K562 (cell line): ENCODE measurements around the gene HRH4. TPM values are rescaled to one million over a fixed set of nuclear protein-coding genes. Genes with fewer than 3 reads are reported as not detected.

ENCODE experiments used
- ATAC-seq: fragments of 200-7000 bp; cut with Tn5 transposase; 3 replicates; pipeline ENCODE4 v1.9.1; 2020; ENCODE audit warnings: moderate library complexity
- BruUV-seq: library from RNA; stranded (reverse); fragments of 400-500 nt; replicated peaks from 2 replicates; lab custom pipeline; 2021; lab: Mats Ljungman, UMichigan
- CTCF ChIA-PET: fragments of 300-600 bp; formaldehyde crosslinking; extraction: SDS; loops from one replicate; lab custom pipeline; 2021; ENCODE audit warnings: low intra/inter-chr PET ratio; lab: Yijun Ruan, JAX
- POLR2A ChIA-PET: fragments of 300-600, 350-650 bp; sonication (Branson Sonifier 250); formaldehyde crosslinking; extraction: SDS; loops from one replicate; lab custom pipeline; 2021; ENCODE audit warnings: antibody characterized with exemption, inconsistent platforms; lab: Yijun Ruan, JAX
- DNase-seq, 4 experiments: peaks; one replicate each; pipeline versions ENCODE4 v3.0.0 to v3.0.0-alpha.2; 2011 to 2018; ENCODE audit warnings: low spot score in 3 of 4, mixed read lengths in 3 of 4; ENCODE audit errors: extremely low read depth in 1 of 4
- FAIRE-seq: peaks from 2 replicates; lab custom pipeline; 2011; peaks lifted over from hg19 to GRCh38; lab: Jason Lieb, UNC
- H2AFZ ChIP-seq: 2 replicates; pipeline ENCODE4 v1.6.0; 2011; ENCODE audit warnings: low read depth, low read length, control low read depth, inconsistent platforms
- H3K27ac ChIP-seq: fragments of 200-600 bp; 3 replicates; pipeline ENCODE4 v1.8.0; 2011; ENCODE audit warnings: low read depth, mild to moderate bottlenecking, control low read depth, inconsistent platforms, low read length, moderate library complexity, mixed read lengths; ENCODE audit errors: extremely low read depth
- H3K27me3 ChIP-seq, 2 experiments: fragments of 300-600 bp in 1 of 2; 2 replicates in 1 of 2; 3 replicates in 1 of 2; pipeline versions ENCODE4 v1.6.0 to v1.8.0; 2011; ENCODE audit warnings: inconsistent platforms in 2 of 2, low read length in 2 of 2, mild to moderate bottlenecking in 1 of 2, mixed read lengths in 1 of 2, moderate library complexity in 1 of 2; ENCODE audit not compliant: control insufficient read depth in 2 of 2, insufficient read depth in 2 of 2
- H3K36me3 ChIP-seq: fragments of 300-600 bp; 3 replicates; pipeline ENCODE4 v1.8.0; 2011; ENCODE audit warnings: mild to moderate bottlenecking, low read length, inconsistent platforms; ENCODE audit not compliant: control insufficient read depth, insufficient read depth
- H3K4me1 ChIP-seq, 2 experiments: fragments of 200-600 bp in 1 of 2; replicated peaks in 1 of 2; 2 replicates in 1 of 2; 3 replicates in 1 of 2; pipeline versions ENCODE4 v1.5.1 to v1.8.0; 2011; ENCODE audit warnings: inconsistent platforms in 2 of 2, low read length in 2 of 2, mild to moderate bottlenecking in 1 of 2, mixed read lengths in 1 of 2, moderate library complexity in 1 of 2; ENCODE audit not compliant: control insufficient read depth in 2 of 2, insufficient read depth in 2 of 2
- H3K4me2 ChIP-seq: 2 replicates; pipeline ENCODE4 v1.6.1; 2011; ENCODE audit warnings: low read length, control low read depth, inconsistent platforms, mixed read lengths; ENCODE audit not compliant: insufficient read depth
- H3K4me3 ChIP-seq: fragments of 200-600 bp; sonication (generic), shearing (Covaris generic); 2 replicates; pipeline ENCODE4 v1.5.1; 2016; ENCODE audit warnings: control low read depth, inconsistent platforms
- H3K79me2 ChIP-seq: fragments of 200-600 bp; 3 replicates; pipeline ENCODE4 v1.8.0; 2011; ENCODE audit warnings: low read length, inconsistent platforms; ENCODE audit not compliant: control insufficient read depth, insufficient read depth
- H3K9ac ChIP-seq, 2 experiments: 2 replicates each; pipeline versions ENCODE4 v1.6.0 to v1.6.1; 2011; ENCODE audit warnings: low read depth in 2 of 2, low read length in 2 of 2, control low read depth in 1 of 2, inconsistent platforms in 1 of 2, mild to moderate bottlenecking in 1 of 2, mixed read lengths in 1 of 2; ENCODE audit not compliant: insufficient read depth in 1 of 2
- H3K9me1 ChIP-seq: one replicate; pipeline ENCODE4 v1.6.0; 2011; ENCODE audit warnings: inconsistent platforms, mild to moderate bottlenecking, low read length, moderate library complexity; ENCODE audit not compliant: control insufficient read depth, insufficient read depth
- H3K9me3 ChIP-seq: replicated peaks from 2 replicates; pipeline ENCODE4 v1.5.1; 2011; ENCODE audit warnings: low read depth, low read length, inconsistent platforms; ENCODE audit not compliant: control insufficient read depth, insufficient read depth
- H4K20me1 ChIP-seq: replicated peaks from 2 replicates; pipeline ENCODE4 v1.6.1; 2011; ENCODE audit warnings: low read length, inconsistent platforms, mixed read lengths; ENCODE audit not compliant: control insufficient read depth, insufficient read depth
- BRCA1 ChIP-seq, 2 experiments: fragments of 450-650 bp in 1 of 2; sonication (generic) in 1 of 2; formaldehyde crosslinking in 1 of 2; IDR thresholded peaks; 2 replicates each; pipeline versions ENCODE4 v1.5.0 to v1.6.1; 2017 to 2020; ENCODE audit warnings: mild to moderate bottlenecking in 1 of 2, missing genetic modification reagents in 1 of 2
- CXXC5 ChIP-seq: fragments of 250-450 bp; sonication (Bioruptor Pico); IDR thresholded peaks from 2 replicates; pipeline ENCODE4 v1.8.0; 2022; ENCODE audit warnings: inconsistent platforms, mild to moderate bottlenecking, moderate library complexity
- ESRRB ChIP-seq: fragments of 250-450 bp; sonication (Bioruptor Pico); IDR thresholded peaks from 2 replicates; pipeline ENCODE4 v1.5.0; 2020; ENCODE audit warnings: mild to moderate bottlenecking, moderate library complexity, borderline replicate concordance
- FIP1L1 ChIP-seq: fragments of 200-400 bp; formaldehyde crosslinking; IDR thresholded peaks from 2 replicates; pipeline ENCODE4 v1.6.1; 2018; ENCODE audit warnings: mild to moderate bottlenecking, low read depth, low read length; ENCODE audit not compliant: poor library complexity, severe bottlenecking
- HDAC1 ChIP-seq, 2 experiments: fragments of 450-650 bp; IDR thresholded peaks; 2 replicates each; pipeline ENCODE4 v1.6.1; 2016 to 2017; ENCODE audit warnings: inconsistent platforms in 1 of 2, mild to moderate bottlenecking in 1 of 2, moderate library complexity in 1 of 2
- KAT7 ChIP-seq: sonication (generic); formaldehyde crosslinking; IDR thresholded peaks from 2 replicates; pipeline ENCODE4 v1.8.0; 2022; ENCODE audit warnings: missing genetic modification reagents, mild to moderate bottlenecking, borderline replicate concordance
- NELFE ChIP-seq: IDR thresholded peaks from 2 replicates; pipeline ENCODE4 v1.6.1; 2011; ENCODE audit warnings: mild to moderate bottlenecking; ENCODE audit not compliant: insufficient read depth, insufficient read length
- NFE2 ChIP-seq: IDR thresholded peaks from 2 replicates; pipeline ENCODE4 v1.6.1; 2014; ENCODE audit warnings: antibody characterized with exemption, low read depth
- NR3C1 ChIP-seq: sonication (generic); formaldehyde crosslinking; IDR thresholded peaks from 2 replicates; pipeline ENCODE4 v1.8.1; 2022; ENCODE audit warnings: missing genetic modification reagents
- SIN3A ChIP-seq, 2 experiments: fragments of 150-350 bp in 1 of 2; IDR thresholded peaks; 2 replicates each; pipeline ENCODE4 v1.6.1; 2011 to 2016; ENCODE audit warnings: borderline replicate concordance in 2 of 2, low read depth in 2 of 2, low read length in 2 of 2, mild to moderate bottlenecking in 2 of 2, moderate library complexity in 2 of 2; ENCODE audit not compliant: control insufficient read depth in 1 of 2
- SMARCC2 ChIP-seq: fragments of 450-650 bp; IDR thresholded peaks from 2 replicates; pipeline ENCODE4 v1.6.1; 2017; ENCODE audit warnings: antibody characterized with exemption, moderate library complexity, mild to moderate bottlenecking, low read depth
- ZNF3 ChIP-seq: fragments of 250-450 bp; sonication (Bioruptor Pico); IDR thresholded peaks from 2 replicates; pipeline ENCODE4 v1.5.0; 2021; ENCODE audit warnings: mild to moderate bottlenecking, moderate library complexity
- ZNF586 ChIP-seq: fragments of 450-650 bp; formaldehyde crosslinking; conservative IDR thresholded peaks from 2 replicates; pipeline ENCODE4 v1.4.0; 2020; ENCODE audit warnings: mild to moderate bottlenecking, moderate library complexity
- ZNF717 ChIP-seq: fragments of 250-450 bp; sonication (Bioruptor Pico); IDR thresholded peaks from 2 replicates; pipeline ENCODE4 v1.5.0; 2021
- ZNF77 ChIP-seq: fragments of 250-450 bp; sonication (Bioruptor Pico); IDR thresholded peaks from 2 replicates; pipeline ENCODE4 v1.5.0; 2020
- WGBS: fragments of 100-300 bp; shearing (Covaris generic); methylation state at CpG from one replicate; pipeline ENCODE4 v1.1.6; 2016; ENCODE audit warnings: low coverage, mixed read lengths; ENCODE audit not compliant: insufficient coverage; ENCODE audit errors: missing lambda C conversion rate; 5-methylcytosine and 5-hydroxymethylcytosine counted together
- in situ Hi-C: fragments of 300-500 bp; cut with MboI; formaldehyde crosslinking; loops from 4 replicates; pipeline ENCODE4 v1.15.0; 2018; ENCODE audit warnings: inconsistent platforms, mixed read lengths
- intact Hi-C: fragments of 100-400 bp; cut with micrococcal nuclease; formaldehyde crosslinking; loops from 2 replicates; pipeline ENCODE4 v1.14.2; 2022
- polyA plus RNA-seq, 8 experiments: library from polyadenylated mRNA; depleted of rRNA in 4 of 8; stranded (reverse) in 5 of 8; unstranded in 3 of 8; fragments of >200 nt; fragmentation: Nextera tagmentation in 2 of 8; fragmentation: Illumina TruSeq in 1 of 8; extraction: Ambion mirVana in 2 of 8; extraction: Trizol in 1 of 8; gene quantifications; 2 replicates each; pipeline versions ENCODE4 v1.2.1 to v1.2.3, GENCODE V29; 2011 to 2014; ENCODE audit warnings: inconsistent platforms in 1 of 8, missing spikeins in 1 of 8
- total RNA-seq, 7 experiments: library from RNA; depleted of rRNA in 6 of 7; stranded (reverse); fragments of >200 nt in 6 of 7; fragmentation: Illumina TruSeq in 2 of 7; extraction: Trizol in 2 of 7; gene quantifications; 2 replicates each; pipeline versions ENCODE4 v1.2.1 to v1.2.3, GENCODE V29; 2011 to 2021; ENCODE audit warnings: low replicate concordance in 1 of 7
- TF ChIP-seq, protein P1 (sequence below), 2 experiments: fragments of 450-650 bp; conservative IDR thresholded peaks; 2 replicates each; pipeline ENCODE4 v1.6.1; 2017; ENCODE audit warnings: mild to moderate bottlenecking in 2 of 2, moderate library complexity in 2 of 2
- TF ChIP-seq, protein P2 (sequence below): sonication (generic); formaldehyde crosslinking; IDR thresholded peaks from 2 replicates; pipeline ENCODE4 v1.8.0; 2022; ENCODE audit warnings: mild to moderate bottlenecking, missing genetic modification reagents
- TF ChIP-seq, protein P3 (sequence below): sonication (generic); formaldehyde crosslinking; IDR thresholded peaks from 2 replicates; pipeline ENCODE4 v1.8.0; 2022; ENCODE audit warnings: mild to moderate bottlenecking, missing genetic modification reagents, borderline replicate concordance

The HRH4 gene
- total and polyA plus RNA-seq, 9 of the 15 experiments (the other 6 are each of a cell fraction or from before 2014, with no cell fraction given), result not detected

DNA sequence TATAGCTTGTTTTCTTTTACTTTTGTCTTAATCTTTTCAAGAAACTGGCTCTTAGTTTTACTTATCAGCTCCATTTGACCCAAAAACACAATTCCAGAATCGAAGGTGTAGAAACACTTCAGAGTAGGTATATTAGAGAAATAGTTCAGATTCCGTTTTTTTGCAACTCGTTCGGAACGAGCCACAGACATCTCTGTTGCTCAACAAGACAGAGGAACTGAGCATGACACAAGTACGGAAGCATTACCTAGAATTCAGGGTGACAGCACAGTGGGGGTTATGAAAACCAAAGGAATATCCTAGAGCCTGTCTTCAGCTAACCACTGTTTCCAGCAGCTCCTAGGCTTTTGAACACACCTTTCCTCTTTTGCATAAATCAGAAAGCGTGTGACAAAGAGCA, 5.0 kb downstream of the HRH4 start:
- WGBS, result under 1% methylated on average over 7 of the region's 7 CpGs
- Histone ChIP-seq H4K20me1 (no peaks in the 10 kb centered on the region), H3K9ac (no peak overlapping the region), H3K9me3 (no peaks in the 10 kb centered on the region), H3K4me2 (no peak overlapping the region), H3K4me1 (no peaks in the 10 kb centered on the region), H3K79me2 (no peaks in the 10 kb centered on the region), H2AFZ (no peak overlapping the region), H3K4me3 (no peak overlapping the region), H3K27me3 (no peaks in the 10 kb centered on the region), H3K9me1 (no peaks in the 10 kb centered on the region), H3K36me3 (no peaks in the 10 kb centered on the region), H3K27ac (no peak overlapping the region)
- in situ Hi-C loops (no loop called here), intact Hi-C loops (no loop called here)
- ChIA-PET CTCF (no interaction called here), POLR2A (interaction anchor here (0.9 kb wide), 1 partner anchor 22 kb away, joined by 4 read pairs; no protein-coding TSS in a partner anchor)
- TF ChIP-seq NELFE, result no peak
- TF ChIP-seq ZNF77 (CRISPR knock-in tag), result no peak
- no peak for TF ChIP-seq BRCA1 (IDR thresholded peaks at IDR 0.05)
- no peak for TF ChIP-seq BRCA1 (CRISPR knock-in tag; IDR thresholded peaks at IDR 0.05)
- TF ChIP-seq SMARCC2, result no peak
- no peak for TF ChIP-seq ZNF3 (CRISPR knock-in tag)
- TF ChIP-seq ZNF717 (CRISPR knock-in tag), result no peak
- TF ChIP-seq, protein P1, sequence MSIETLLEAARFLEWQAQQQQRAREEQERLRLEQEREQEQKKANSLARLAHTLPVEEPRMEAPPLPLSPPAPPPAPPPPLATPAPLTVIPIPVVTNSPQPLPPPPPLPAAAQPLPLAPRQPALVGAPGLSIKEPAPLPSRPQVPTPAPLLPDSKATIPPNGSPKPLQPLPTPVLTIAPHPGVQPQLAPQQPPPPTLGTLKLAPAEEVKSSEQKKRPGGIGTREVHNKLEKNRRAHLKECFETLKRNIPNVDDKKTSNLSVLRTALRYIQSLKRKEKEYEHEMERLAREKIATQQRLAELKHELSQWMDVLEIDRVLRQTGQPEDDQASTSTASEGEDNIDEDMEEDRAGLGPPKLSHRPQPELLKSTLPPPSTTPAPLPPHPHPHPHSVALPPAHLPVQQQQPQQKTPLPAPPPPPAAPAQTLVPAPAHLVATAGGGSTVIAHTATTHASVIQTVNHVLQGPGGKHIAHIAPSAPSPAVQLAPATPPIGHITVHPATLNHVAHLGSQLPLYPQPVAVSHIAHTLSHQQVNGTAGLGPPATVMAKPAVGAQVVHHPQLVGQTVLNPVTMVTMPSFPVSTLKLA (conservative IDR thresholded peaks at IDR 0.05), result no peak
- no peak for TF ChIP-seq ESRRB
- TF ChIP-seq NR3C1 (CRISPR knock-in tag), result no peak
- TF ChIP-seq, protein P2, sequence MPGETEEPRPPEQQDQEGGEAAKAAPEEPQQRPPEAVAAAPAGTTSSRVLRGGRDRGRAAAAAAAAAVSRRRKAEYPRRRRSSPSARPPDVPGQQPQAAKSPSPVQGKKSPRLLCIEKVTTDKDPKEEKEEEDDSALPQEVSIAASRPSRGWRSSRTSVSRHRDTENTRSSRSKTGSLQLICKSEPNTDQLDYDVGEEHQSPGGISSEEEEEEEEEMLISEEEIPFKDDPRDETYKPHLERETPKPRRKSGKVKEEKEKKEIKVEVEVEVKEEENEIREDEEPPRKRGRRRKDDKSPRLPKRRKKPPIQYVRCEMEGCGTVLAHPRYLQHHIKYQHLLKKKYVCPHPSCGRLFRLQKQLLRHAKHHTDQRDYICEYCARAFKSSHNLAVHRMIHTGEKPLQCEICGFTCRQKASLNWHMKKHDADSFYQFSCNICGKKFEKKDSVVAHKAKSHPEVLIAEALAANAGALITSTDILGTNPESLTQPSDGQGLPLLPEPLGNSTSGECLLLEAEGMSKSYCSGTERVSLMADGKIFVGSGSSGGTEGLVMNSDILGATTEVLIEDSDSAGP, result no peak
- TF ChIP-seq, protein P3, sequence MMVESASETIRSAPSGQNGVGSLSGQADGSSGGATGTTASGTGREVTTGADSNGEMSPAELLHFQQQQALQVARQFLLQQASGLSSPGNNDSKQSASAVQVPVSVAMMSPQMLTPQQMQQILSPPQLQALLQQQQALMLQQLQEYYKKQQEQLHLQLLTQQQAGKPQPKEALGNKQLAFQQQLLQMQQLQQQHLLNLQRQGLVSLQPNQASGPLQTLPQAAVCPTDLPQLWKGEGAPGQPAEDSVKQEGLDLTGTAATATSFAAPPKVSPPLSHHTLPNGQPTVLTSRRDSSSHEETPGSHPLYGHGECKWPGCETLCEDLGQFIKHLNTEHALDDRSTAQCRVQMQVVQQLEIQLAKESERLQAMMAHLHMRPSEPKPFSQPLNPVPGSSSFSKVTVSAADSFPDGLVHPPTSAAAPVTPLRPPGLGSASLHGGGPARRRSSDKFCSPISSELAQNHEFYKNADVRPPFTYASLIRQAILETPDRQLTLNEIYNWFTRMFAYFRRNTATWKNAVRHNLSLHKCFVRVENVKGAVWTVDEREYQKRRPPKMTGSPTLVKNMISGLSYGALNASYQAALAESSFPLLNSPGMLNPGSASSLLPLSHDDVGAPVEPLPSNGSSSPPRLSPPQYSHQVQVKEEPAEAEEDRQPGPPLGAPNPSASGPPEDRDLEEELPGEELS (CRISPR knock-in tag), result no peak
- no peak for TF ChIP-seq HDAC1 (IDR thresholded peaks at IDR 0.05)
- no peak for TF ChIP-seq SIN3A (IDR thresholded peaks at IDR 0.05; ENCODE audit: borderline replicate concordance in 2 of 2, control insufficient read depth in 1 of 2, low read depth in 2 of 2, low read length in 2 of 2)
- TF ChIP-seq ZNF586 (CRISPR knock-in tag), result no peak
- TF ChIP-seq CXXC5 (CRISPR knock-in tag), result no peak
- TF ChIP-seq NFE2, result no peak
- no peak for TF ChIP-seq FIP1L1
- no peak for TF ChIP-seq KAT7 (CRISPR knock-in tag)
- DNase-seq (no peak), ATAC-seq (no peak), FAIRE-seq (no peak)
- no TSS peak for BruUV-seq
